Activated T-cell treated with anti-CD3 and anti-CD28 coated beads, Interleukin-2, amount 50 U/mL, for 48 hours (primary cell): ENCODE measurements around the gene ANKFN1.

ENCODE experiments used
- DNase-seq, 2 experiments: peaks; one replicate each; pipeline ENCODE4 v3.0.0-alpha.2; 2020

The ANKFN1 gene

DNA sequence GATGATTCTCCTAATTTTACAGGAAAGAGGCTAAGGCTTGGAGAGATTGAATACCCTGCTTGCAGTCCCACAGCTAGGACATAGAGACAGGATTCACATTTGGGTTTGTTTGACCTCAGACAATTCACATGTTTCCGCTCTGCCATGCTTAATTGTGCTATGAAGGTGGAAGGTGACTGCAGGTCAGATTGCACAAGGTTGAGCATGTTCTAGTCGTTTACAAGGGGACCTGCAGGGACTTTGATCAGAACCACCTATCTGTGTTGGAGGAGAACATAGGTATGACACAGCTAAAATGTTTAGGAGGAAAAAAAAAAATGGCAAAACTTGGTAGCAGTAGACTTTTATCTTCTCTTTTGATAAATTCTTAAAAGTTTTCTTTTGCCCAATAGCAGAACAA lies 4.9 kb upstream of the ANKFN1 start:
- DNase-seq = no peak

DNA sequence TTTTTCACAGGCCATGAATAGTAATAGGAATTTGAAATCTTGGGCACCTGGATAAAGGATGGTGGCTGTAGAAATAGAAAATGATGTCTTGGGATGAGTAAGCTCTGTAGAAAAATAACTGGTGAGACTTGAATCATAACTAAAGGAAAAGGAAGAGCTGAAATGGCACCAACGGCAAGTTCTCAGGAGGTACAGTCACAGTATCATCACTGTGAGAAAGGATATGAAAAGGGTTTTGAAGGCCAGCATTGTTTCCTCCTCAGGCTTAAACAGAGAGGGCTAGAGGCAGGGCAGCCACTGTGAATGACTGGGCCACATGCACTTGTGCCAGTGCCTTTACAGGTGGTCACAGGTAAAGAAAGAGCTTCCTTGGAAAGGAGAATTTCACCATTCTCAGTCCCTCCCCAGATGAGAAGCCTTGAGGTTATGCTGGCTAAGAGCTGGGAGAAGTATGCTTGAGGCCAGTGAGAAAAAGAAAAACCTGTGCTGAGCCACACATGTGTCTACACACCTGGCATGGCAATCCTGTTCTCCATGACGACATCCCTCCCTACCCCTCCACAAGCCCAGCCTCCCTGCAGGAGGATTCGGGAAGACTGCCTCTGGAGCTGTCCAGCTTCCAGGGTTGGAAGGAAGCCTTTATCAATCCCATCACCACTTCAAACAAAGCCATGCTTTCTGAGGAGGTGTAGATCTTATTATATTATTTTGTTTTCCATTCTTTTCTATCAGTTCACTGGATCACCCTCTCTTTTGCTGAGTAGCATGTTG lies 3.8 kb upstream of the ANKFN1 start:
- no peak for DNase-seq

DNA sequence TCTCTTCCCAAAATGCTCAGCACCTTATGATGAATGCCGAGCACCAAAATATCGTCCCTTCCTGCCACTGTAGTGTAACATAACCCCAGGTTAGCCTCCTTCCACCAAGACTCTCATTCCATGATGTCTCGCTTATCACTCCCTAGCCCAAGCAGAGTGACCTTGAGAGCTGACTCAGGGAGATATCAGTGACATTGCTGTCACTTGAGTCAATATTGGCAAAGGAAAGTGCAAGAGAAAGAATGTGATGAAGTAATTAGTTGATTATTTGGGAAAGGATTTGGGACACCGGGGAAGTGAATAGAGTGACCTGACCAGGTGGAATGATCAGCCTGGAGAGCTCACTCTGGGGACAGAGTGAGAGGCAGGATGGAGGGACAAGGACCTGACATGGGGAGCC lies 2.6 kb upstream of the ANKFN1 start:
- no peak for DNase-seq

DNA sequence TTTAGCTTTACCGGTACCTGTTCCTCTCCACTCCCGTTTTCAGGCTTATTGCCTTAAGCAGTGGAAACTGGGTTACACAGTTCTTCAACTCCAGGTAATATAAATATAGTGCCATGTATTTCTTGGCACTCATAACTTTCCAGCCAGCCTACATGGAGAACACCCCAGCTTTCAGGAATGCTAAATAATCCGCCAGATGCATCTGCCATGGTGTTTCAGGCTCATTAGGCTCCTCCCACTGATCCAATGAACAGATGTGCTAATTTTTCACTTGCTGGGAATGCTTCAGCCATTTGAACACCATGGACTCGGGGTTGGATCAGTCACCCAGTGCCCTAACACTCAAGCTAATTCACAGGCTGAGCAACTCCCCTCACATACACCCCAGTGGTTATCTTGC lies 4.6 kb downstream of the ANKFN1 start:
- DNase-seq = no peak

DNA sequence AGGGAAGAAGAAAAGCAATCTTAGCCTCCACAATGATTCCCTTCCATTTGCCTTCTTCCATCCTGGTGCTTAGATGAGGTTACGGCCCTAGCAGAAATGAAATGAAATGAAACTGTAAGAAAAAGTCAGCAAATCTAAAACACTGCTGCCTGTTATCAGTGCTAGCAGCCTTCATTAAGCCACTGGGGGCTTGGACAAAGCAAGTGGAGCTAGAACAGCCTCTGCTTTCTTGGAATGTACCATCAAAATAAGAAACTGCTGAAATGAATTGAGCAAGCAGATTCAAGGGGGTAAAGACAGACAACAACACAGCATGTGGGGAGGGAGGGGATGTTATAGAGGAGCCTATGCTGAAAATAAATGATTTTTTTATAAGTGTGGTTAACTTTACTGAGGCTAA lies 5.1 kb downstream of the ANKFN1 start:
- DNase-seq = no peak

DNA sequence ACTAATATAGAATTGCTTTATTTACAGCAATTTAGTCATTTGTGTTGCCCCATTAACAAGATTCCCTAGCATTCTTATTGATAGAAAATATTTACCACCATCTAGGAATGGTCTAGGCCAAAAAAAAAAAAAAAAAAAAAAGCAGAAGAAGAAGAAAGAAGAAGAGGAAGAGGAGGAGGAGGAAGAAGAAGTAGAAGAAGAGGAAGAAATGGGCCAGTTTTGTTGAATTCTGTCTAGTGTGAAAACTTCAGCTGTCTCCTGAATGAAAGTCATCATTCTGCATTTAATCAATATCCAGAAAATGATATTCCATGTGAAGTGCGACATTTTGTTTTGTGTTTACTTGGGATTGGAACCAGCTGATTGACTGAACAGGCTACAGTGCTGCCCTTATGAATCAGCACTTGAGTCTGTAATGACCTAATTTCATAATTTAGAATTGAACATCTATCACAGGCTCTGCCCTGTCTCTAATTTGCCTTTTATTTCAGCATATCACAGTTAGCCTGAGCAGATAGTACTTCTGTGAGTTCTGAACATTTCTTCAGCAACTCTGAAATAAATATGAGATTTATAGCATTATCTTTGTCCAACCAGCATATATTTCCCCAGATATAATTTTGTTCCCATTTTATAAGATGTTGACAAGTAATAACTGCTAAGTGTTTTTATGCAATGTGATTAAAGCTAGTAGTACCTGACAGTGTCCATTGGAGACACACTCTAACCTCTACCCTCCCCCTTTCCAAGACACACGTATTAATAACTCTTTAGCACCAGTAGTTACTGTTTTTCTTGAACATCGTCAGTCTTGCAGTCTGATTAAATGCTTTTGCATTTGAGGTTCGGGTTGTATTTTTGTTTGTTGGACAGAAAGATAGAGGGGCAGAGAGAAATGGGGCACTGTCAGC lies 5.9 kb downstream of the ANKFN1 start:
- DNase-seq = no peak

DNA sequence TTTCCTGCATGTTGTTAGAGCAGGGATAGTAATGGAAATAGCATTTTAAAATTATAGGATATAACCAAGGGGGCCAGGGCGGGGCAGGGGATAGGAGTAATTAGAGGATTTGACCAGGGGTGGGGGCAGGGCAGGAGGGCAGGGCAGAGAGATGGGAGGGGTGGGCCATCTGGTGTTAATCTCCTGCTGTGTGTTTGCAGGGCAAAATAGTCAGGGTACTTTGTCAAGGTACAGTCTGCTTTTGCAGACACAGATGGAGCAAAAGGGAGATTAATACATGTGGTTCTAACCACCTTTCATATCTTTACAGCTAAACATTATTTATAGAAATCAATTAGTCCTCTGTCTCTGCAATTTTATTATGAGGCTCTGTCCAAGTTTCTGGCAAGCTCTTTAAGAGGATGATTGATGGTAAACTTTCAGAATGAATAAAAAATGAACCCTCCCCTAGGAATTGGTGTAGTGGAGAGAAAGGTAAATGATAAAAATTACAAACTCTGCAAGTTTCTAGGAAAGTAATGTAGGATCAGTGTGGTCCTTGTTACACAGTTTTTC lies 6.6 kb downstream of the ANKFN1 start:
- no peak for DNase-seq

DNA sequence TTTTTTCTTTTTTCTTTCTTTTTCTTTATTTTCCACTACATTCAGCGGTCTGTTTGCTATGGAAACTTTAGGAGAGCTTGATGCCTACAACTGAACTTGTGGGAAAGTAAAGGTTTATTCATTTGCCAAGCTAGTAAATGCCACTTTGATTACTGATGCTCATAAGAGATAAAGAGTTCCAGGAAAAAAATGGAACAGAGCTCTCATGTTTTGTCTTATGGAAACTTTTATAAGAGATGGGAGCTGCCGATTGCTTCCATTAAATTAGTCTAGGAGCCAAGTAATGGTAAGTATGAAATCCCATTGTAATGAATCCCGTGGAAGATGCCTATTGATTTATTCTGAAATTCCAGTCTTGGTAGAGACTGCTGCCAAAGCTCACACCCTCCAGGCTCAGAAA lies 7.1 kb downstream of the ANKFN1 start:
- DNase-seq = no peak

DNA sequence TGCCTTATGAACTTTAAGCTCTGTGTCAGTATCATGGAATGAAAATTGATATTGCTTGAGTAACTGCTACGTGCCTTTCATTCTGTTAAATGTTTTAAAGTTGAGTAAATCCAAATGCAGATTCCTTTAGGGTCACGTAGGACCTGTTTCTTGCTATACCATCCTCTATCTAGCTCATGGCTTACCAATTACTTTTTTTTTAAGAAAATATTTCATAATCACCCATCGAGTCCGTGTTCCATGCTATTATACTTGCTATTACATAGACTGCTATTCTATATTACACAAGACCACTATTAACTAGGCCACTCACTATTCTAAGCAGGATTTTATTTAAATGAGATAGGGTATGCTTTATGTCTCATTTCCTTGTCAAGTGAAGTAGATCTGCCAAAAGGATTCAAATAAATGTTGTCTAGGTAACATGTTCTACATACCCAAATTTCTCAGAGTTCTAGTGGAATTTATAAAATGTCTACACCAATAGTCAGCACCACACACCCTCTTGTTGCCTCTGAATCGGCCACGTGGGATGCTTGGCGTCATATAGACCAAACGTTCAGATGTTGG lies 11.9 kb downstream of the ANKFN1 start:
- DNase-seq = no peak

DNA sequence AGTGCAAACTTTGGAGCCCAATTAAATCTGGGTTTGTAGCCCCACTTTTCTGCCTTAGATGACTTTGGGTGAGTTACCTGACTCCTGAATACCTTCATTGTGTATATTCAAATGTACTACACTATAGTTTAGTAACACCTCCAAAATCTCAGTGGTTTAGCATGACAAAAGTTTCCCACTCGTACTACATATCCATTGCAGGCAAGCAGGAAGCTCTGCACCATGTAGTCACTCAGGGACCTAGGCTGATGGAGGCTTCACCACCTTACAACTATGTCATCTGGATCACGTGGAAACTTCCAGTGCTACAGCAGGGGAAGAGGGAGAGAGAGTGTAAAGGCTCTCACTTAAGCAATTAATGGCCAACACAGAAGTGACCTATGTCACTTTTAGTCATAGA lies 14.2 kb downstream of the ANKFN1 start:
- DNase-seq = no peak

DNA sequence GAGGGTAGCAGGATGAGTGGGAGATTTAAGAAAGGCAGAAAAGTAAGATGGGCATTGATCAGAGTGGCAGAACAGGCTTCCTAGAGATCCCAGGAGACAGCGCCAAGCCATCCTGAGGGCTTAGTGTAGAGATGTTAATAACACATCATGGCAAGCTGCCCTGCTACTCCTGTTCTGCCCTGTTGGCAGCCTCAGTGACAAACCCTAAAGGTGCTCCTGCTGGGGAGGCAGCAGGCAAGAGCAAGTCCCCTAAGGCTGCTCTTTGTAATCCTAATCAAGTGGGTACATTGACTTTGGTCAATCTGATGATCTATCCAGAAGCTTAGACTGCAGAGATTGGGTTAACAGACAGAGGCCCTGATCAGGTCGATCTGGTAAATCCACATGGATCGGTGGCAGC lies 16.3 kb downstream of the ANKFN1 start:
- no peak for DNase-seq

DNA sequence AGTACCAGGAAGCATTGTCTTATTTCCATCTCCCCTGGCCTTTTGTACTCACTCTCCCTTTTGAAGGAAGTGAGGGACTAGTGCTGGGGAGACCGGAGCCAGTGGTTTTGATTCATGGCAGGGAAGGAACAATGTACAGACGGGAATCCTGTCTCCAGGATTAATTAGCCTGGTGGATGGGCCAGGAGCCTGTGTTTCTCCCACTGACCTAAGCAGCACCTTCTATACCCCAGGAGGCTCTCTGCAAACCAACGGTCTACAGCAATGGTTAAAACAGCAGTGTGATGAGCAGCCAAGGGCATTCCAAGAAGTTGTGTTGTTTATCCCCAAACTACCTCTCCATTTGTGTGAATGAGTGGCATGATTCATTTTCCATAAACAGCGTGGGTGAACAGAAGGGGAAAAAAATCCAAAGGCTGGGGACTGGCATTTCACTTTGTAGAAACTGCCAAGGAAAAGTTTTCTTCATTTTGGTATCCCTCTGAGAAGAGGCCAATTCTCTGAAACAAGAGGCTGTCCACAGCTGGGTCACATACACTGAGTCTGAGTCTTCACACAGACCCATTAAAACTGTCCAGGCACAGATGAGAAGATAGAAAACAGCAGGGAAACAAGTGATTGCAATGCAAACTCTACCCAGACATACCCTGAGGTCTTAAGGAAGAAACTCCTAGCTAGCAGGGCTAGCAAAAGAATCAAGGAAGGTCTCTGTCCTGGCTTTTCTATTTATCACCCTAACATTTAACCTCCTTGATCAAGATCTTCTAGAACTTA lies 18.1 kb downstream of the ANKFN1 start:
- no peak for DNase-seq

DNA sequence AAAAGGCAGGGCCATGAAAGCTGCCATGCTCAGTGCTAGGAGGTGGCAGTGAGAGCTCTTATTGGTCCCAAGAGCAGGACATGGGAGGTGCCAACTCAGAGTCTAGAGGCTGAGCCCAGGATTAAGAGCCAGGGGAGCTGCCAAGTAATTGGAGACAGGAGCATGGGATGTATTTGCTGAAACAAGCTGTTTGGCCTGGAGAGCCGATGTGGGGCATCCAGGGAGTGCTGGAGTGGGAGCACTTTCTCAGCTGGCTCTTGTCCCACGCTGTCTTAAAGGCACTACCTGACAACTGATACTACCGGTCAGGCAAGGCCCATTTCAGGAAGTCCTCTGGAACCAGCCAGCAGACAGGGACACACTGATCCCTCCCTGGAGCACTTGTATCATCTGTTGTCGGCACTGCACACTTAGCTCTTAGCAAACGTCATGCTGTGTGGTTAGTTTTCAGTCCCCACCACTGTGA lies 19.3 kb downstream of the ANKFN1 start:
- no peak for DNase-seq

DNA sequence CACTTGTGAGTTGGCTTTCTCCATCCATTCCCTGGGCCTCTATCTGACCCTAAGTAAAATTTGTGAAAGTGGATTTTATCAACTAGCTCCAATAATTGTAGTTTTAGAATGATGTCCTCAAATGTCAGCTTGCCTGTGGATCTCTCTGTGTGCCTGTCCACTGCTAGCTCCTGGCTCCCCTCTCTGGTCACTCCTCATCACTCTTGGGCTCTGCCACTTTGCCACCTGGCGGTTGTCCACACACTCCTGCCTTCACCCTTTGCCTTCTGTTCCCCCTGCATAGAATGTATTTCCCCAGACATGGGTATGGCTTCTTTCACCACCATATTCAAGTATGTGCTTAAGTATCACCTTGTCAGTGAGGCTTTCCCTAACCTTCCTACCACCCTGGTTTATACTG lies 19.8 kb downstream of the ANKFN1 start:
- no peak for DNase-seq

DNA sequence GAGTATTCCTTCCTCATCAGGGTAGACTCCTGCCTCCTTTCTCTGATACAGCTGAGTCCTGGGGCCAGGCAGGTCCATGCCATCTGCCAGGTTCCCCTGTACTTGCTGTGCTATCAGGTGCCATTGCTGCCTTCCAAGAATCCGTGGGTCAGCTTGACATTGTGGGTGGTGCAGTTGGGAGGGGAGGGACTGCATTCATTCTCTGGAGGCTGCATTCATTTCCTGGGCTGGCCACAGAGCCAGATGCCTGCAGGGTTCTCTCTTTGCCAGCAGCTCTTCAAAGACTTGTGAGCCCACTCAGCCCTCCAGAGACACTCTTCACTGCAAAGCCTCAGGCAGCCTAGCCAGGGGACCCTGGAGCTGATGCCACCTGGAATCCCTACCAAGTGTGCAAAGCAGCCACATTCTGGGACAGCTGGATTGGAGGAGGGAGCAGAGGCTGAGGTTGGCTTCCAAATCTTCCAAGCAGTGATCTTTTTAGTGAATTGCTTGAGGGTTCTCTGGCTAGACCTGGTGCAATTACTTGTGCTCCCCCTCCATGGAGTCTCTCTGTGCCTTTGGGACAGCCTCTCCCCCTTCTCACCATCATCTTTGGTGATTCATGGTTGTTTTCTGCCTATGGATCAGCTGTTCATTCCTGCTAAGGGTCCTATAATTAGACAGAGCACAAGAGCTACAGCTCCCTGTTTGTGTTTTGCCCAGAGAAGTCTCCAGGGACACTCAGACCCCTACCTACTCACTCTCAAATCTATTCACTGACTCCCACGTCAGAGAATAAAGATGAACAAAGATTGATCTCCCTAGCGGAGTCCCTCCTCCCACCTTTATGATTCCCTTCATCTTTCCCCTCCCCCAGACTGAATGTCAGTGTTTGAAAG lies 20.9 kb downstream of the ANKFN1 start:
- no peak for DNase-seq

DNA sequence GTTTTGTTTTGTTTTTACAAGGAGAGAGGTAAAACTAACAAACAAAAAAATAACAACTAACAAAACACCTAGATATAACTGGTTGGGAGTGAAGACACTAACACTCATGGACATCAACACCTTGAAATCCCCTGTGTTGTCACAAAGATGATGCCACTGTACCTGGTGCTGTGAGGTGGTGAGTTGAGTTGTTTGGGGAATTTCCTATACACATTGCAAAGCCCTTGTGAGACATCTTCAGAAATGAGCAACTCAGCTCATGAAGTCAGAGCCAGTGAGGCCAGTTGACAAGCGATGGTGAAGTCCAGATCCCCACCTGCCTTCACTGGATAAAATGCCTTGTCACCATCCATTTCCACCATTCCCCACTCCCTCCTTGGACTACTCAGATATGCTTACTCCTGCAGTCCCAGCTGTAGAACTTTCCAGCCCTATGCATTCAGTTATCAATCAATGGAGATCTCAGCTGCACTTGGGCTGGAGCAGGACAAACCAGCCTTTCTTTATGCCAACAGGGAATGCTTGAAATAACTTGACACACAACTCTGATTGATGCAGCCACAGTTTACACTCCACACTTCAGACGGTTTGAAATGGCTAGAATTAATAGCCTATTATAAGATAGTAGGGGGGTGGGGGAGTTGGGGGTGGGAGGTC lies 22.2 kb downstream of the ANKFN1 start:
- DNase-seq = no peak

DNA sequence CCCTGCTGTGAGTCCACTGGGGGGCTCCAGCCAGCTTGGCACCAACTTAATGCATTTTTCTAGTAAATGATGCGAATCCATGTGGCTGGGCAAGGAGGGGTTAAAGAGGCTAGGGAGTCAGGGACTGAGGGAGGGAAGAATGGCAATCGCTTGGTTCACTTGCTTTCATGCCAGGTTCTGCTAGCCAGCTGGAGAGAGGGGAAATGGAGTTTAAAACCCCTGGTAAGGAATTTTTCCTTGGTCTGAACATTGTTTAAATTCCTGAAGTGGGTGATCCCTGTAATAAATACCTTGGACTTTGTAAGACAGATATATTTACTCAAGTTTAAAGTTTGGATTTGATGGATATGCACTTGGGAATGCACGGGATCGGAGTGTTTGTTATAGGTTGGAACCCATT lies 22.8 kb downstream of the ANKFN1 start:
- no peak for DNase-seq

DNA sequence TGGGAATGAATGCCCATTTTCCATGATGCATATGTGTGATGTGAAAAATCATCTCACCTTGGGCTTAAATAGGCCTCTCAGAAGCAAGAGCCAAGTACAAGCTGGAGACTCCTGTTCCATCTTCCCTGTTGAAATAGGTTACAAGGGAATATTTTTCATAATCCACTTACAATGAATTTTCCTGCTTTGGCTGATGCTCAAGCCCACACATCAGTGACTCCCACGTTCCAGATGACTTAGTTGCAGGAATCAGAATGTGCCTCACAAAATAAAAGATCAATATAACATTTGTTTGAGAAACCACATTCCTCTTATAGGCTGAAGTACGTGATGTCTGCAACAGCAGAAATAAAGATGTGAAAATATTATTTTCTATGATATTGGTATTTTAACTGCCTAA lies 24.1 kb downstream of the ANKFN1 start:
- no peak for DNase-seq

DNA sequence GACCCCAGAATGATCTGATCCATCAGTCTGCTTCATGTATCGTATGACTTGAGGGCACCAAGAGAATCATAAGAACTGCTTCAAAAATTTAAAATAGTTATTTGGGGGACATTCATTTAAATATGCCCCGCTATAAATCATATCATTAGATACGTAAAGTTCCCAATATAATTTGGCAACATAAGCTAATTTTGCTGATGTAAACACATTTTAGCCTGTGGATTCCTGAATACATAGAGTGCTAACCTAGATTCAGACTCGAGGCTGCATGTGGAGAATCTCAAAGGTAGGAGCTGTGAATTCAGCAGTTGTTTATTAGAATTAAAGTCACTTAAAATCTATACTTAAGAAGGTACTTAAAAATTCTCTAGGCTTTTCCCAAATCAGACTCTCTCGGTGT lies 24.9 kb downstream of the ANKFN1 start:
- DNase-seq = no peak

DNA sequence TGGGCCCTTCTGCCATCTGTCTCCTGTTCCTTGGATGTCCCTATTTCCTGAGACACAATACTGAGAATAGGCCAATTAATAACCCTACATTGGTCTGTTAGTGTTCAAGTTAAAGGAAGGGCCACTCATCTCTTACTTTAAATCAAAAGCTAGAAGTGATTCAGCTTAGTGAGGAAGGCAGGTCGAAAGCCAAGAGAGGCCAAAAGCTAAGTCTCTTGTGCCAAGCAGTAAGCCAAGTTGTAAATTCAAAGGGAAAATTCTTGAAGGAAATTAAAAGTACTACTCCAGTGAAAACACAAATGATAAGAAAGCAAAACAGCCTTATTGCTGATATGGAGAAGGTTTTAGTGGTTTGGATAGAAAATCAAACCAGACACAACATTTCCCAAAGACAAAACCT lies 28.8 kb downstream of the ANKFN1 start:
- DNase-seq = no peak

DNA sequence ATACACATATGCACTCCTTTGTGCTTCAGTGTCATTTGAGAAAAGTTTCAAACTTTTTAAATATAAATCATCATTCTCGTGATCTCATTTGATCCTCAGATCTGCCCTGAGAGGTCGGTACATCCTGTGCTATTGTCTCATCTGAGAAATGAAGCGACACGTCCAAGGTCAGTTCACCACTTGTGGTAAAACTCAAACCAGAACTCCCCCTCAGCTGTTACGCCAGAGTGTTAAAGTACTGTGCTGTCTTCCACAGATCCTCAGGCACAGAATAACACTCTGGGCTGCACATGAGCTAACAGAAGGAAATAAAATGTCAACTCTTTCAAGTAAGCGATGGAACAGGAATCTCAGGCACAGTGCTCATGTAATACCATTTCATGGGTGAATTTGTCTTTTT lies 31.4 kb downstream of the ANKFN1 start:
- DNase-seq = no peak
